BLaER1 treated with 17β-estradiol and CSF1 and Interleukin-3, amounts not matched to agents 10 nM and 100 nM (cell line): ENCODE measurements around the gene MAP4K3.
A peak's percentile ranks its signal among the peaks of the same experiment; 100 is the strongest.
"Not testable (repeated sequence)": the region's sequence is repeated elsewhere in the genome, so short reads cannot be mapped to it uniquely, and the experiment has no call there.

ENCODE experiments used
- H3K27ac ChIP-seq, 11 experiments: shearing (Covaris generic); formaldehyde crosslinking; 2 replicates each; pipeline ENCODE4 v1.8.1; 2022
- H3K27me3 ChIP-seq, 11 experiments: shearing (Covaris generic); formaldehyde crosslinking; 2 replicates each; pipeline ENCODE4 v1.8.1; 2022
- H3K36me3 ChIP-seq, 11 experiments: shearing (Covaris generic); formaldehyde crosslinking; 2 replicates each; pipeline ENCODE4 v1.8.1; 2022
- H3K4me1 ChIP-seq, 10 experiments: shearing (Covaris generic); formaldehyde crosslinking; 2 replicates each; pipeline ENCODE4 v1.8.1; 2022
- H3K4me2 ChIP-seq, 11 experiments: shearing (Covaris generic); formaldehyde crosslinking; 2 replicates each; pipeline ENCODE4 v1.8.1; 2022
- H3K4me3 ChIP-seq, 10 experiments: shearing (Covaris generic); formaldehyde crosslinking; 2 replicates each; pipeline ENCODE4 v1.8.1; 2022
- H3K9ac ChIP-seq, 11 experiments: shearing (Covaris generic); formaldehyde crosslinking; 2 replicates each; pipeline ENCODE4 v1.8.1; 2022
- H3K9me3 ChIP-seq, 11 experiments: shearing (Covaris generic); formaldehyde crosslinking; replicated peaks in 1 of 11; 2 replicates each; pipeline ENCODE4 v1.8.1; 2022
- H4K20me1 ChIP-seq, 11 experiments: shearing (Covaris generic); formaldehyde crosslinking; 2 replicates each; pipeline ENCODE4 v1.8.1; 2022
- Cebpa-rat ChIP-seq, 11 experiments: shearing (Covaris generic); IDR thresholded peaks; 2 replicates each; pipeline ENCODE4 v1.8.1; 2022

Gene MAP4K3

DNA sequence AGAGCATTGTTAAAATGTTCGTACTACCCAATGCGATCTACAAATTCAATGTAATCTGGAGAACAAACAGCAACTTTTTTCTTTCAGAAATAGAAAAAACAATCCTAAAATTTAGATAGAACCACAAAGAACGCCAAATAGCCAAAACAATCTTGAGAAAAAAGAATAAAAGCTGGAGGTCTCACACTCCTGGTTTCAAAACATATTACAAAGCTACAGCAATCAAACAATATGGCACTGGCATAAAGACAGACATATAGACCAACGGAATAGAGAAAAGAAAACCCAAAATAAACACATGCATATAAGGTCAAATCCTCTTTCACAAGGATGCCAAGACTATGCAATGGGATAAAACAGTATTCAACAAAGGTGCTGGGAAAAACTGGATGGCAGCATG, 74.5 kb downstream of the MAP4K3 start:
- H4K20me1 ChIP-seq, result no peaks in the 10 kb centered on the region
- H3K9me3 ChIP-seq, result peaks cover 62 to 86% (median 76%) of the 10 kb centered on the region in 11 experiments
- no peaks in the 10 kb centered on the region for H3K4me1 ChIP-seq
- no peak for TF ChIP-seq Cebpa-rat (IDR thresholded peaks at IDR 0.05)
- H3K36me3 ChIP-seq, result peaks cover 35 to 67% (median 55%) of the 10 kb centered on the region in 11 experiments
- H3K4me3 ChIP-seq, result no peak overlapping the region
- no peak overlapping the region for H3K27ac ChIP-seq
- H3K4me2 ChIP-seq, result no peak overlapping the region
- H3K9ac ChIP-seq, result no peak overlapping the region
- H3K27me3 ChIP-seq, result no peaks in the 10 kb centered on the region

DNA sequence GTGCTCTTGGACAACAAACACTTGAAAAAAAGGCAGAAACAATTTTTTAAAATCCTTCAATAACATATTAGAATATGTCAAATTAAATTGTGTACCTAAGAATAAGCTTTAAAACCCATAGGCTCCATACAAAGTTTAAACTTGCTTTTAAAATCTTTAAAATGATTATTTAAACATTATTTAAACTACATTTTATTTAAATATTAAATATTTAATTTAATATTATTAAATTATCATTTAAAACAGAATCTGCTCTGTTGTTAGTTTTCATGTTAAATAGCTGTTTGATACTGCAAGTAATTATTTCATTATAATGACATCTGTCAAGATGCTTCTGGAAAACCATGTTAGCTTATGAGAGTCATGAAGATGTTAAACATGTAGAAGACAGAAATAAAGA, 75.6 kb downstream of the MAP4K3 start:
- no peak overlapping the region for H3K4me2 ChIP-seq
- TF ChIP-seq Cebpa-rat (IDR thresholded peaks at IDR 0.05), result no peak
- H3K4me1 ChIP-seq, result peaks cover 0 to 7% (median 0%) of the 10 kb centered on the region in 10 experiments; a peak in 2 of 20 replicates
- no peak overlapping the region for H3K4me3 ChIP-seq
- no peaks in the 10 kb centered on the region; a peak in 1 of 22 replicates for H4K20me1 ChIP-seq
- H3K27ac ChIP-seq, result no peak overlapping the region
- H3K9ac ChIP-seq, result no peak overlapping the region
- H3K27me3 ChIP-seq, result no peaks in the 10 kb centered on the region
- peaks cover 35 to 60% (median 53%) of the 10 kb centered on the region in 11 experiments for H3K36me3 ChIP-seq
- H3K9me3 ChIP-seq, result peaks cover 62 to 86% (median 75%) of the 10 kb centered on the region in 11 experiments

DNA sequence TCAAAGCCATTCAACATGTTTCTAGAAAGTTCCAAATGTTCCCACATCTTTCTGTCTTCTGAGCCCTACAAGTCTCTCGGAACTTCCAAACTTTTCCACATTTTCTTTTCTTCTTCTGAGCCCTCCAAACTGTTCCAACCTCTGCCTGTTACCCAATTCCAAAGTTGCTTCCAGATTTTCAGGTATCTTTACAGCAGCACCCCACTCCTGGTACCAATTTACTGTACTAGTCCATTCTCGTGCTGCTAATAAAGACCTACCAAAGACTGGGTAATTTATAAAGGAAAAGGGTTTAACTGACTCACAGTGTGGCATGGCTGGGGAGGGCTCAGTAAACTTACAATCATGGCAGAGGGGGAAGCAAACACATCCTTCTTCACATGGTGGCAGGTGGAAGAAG, 76.7 kb downstream of the MAP4K3 start:
- not testable (repeated sequence) for H4K20me1 ChIP-seq, H3K4me2 ChIP-seq, H3K9ac ChIP-seq, H3K27ac ChIP-seq, H3K27me3 ChIP-seq, H3K4me1 ChIP-seq
- Histone ChIP-seq H3K4me3 (peak overlapping the region in 5 of 10 experiments; percentile 3 to 46 (median 34); a peak in 5 of 20 replicates), H3K9me3 (peaks cover 60 to 78% (median 67%) of the 10 kb centered on the region in 11 experiments), H3K36me3 (peaks cover 35 to 63% (median 54%) of the 10 kb centered on the region in 11 experiments)

DNA sequence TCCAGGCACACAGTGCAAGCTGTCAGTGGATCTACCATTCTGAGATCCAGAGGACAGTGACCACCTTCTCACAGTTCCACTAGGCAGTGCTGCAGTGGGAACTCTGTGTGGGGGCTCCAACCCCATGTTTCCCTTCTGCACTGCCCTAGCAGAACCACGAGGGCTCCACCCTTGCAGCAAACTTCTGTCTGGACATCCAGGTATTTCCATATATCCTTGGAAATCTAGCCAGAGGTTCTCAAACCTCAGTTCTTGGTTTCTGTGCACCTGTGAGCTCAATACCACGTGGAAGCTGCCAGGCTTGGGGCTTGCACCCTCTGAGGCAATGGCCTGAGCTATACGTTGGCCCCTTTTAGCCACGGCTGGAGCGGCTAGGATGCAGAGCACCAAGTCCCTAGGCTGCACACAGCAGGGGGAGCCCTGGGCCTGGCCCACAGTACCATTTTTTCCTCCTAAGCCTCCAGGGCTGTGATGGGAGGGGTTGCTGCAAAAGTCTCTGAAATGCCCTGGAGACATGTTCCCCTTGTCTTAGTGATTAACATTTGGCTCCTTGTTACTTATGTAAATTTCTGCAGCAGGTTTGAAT, 77.5 kb downstream of the MAP4K3 start:
- no peak overlapping the region for H3K27ac ChIP-seq
- TF ChIP-seq Cebpa-rat (IDR thresholded peaks at IDR 0.05), result no peak
- H3K4me1 ChIP-seq, result peaks cover 0 to 7% (median 0%) of the 10 kb centered on the region in 10 experiments; a peak in 2 of 20 replicates
- no peaks in the 10 kb centered on the region; a peak in 1 of 22 replicates for H4K20me1 ChIP-seq
- no peaks in the 10 kb centered on the region for H3K27me3 ChIP-seq
- H3K9ac ChIP-seq, result no peak overlapping the region
- H3K4me2 ChIP-seq, result no peak overlapping the region
- peak overlapping the region in 7 of 10 experiments; percentile 3 to 46 (median 31); a peak in 9 of 20 replicates for H3K4me3 ChIP-seq
- H3K9me3 ChIP-seq, result peaks cover 52 to 71% (median 61%) of the 10 kb centered on the region in 11 experiments
- peaks cover 43 to 68% (median 60%) of the 10 kb centered on the region in 11 experiments for H3K36me3 ChIP-seq

DNA sequence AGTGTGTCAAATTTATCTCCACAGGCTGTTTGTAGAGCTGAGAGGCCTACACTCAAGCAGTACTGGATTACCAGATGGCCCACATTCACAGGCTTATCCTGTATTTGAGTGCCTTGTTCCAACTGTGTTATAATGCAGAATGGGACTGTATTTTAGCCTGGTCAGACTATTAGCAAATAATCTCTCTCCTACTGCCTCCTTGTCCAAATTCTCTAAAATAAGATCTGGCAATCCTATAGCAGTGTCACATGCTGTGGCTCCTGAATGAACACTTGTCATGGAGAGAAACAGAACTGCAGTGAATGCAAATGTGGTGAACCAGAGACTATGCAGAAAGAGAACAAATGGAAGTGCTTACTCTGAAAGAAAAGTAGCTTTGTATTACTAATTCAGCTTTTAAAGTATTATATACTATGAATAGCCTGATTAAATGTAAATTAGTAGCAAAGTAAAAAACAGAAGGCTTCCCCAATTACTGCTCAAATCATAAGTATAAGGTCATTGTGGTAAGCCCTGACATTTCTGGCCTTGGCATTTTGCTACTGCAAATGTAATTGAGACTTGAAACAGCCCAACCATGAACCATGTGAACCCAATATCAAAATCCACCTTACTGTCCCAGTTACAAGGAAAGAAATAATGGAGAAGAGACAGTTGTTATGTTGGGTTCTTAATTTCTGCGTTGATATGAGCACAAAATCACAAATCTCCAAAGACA, 80.0 kb downstream of the MAP4K3 start:
- Histone ChIP-seq H3K9ac (no peak overlapping the region), H3K9me3 (peaks cover 33 to 47% (median 40%) of the 10 kb centered on the region in 11 experiments), H3K4me3 (no peak overlapping the region), H4K20me1 (no peaks in the 10 kb centered on the region; a peak in 1 of 22 replicates), H3K4me2 (peak overlapping the region in 1 of 11 experiments; percentile 34; a peak in 1 of 22 replicates), H3K4me1 (peaks cover 0 to 7% (median 0%) of the 10 kb centered on the region in 10 experiments; a peak in 2 of 20 replicates), H3K27me3 (no peaks in the 10 kb centered on the region), H3K27ac (peak overlapping the region in 1 of 11 experiments; percentile 11; a peak in 1 of 22 replicates), H3K36me3 (peaks cover 34 to 56% (median 49%) of the 10 kb centered on the region in 11 experiments)
- TF ChIP-seq Cebpa-rat (IDR thresholded peaks at IDR 0.05), result no peak

DNA sequence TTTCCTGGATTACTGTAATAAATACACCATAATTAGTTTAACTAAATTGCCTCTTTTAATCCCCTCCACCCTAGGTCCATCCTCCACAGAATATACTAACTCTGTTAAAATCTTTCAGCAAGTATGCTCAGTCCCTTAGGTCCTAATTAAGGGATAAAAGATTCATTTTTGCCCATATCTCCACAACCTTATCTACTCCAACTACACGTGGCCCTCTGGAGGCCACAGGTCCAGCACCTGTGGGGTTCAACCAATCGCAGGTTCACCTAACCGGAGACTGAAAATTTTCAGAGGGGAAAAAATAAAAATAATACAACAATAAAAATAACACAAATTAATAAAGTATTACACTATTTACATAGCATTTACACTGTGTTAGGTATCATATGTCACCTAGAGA, 86.4 kb downstream of the MAP4K3 start:
- H3K36me3 ChIP-seq, result peaks cover 14 to 25% (median 18%) of the 10 kb centered on the region in 11 experiments; a peak in 21 of 22 replicates
- no peak overlapping the region for H3K4me2 ChIP-seq
- H3K4me3 ChIP-seq, result no peak overlapping the region
- no peak overlapping the region for H3K27ac ChIP-seq
- H3K9ac ChIP-seq, result no peak overlapping the region
- H3K9me3 ChIP-seq, result no peaks in the 10 kb centered on the region
- no peaks in the 10 kb centered on the region for H4K20me1 ChIP-seq
- no peaks in the 10 kb centered on the region for H3K27me3 ChIP-seq
- no peak for TF ChIP-seq Cebpa-rat (IDR thresholded peaks at IDR 0.05)
- H3K4me1 ChIP-seq, result peaks cover 0 to 12% (median 4%) of the 10 kb centered on the region in 10 experiments; a peak in 9 of 20 replicates

DNA sequence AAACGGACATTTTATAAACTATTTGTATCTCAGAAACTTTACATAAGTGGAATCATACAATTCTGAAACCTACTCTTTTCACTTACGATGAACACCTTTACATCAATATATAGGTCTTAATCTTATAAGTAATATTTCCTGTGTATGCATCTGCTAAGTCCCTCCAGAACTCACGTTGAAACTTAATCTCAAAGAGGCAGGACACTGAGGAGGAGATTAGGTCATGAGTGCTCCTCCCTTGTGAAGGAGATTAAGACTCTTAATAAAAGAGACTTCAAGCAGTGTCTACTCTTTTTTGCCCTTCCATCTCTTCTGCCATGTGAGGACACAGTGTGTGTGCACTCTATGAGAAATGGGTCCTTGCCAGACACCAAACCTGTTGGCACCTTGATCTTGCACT, 98.6 kb downstream of the MAP4K3 start:
- no peaks in the 10 kb centered on the region for H3K4me1 ChIP-seq
- H3K36me3 ChIP-seq, result peaks cover 5 to 49% (median 24%) of the 10 kb centered on the region in 11 experiments; a peak in 17 of 22 replicates
- H3K4me2 ChIP-seq, result no peak overlapping the region
- H3K9ac ChIP-seq, result no peak overlapping the region
- no peak overlapping the region for H3K27ac ChIP-seq
- H3K4me3 ChIP-seq, result no peak overlapping the region
- H3K9me3 ChIP-seq, result no peaks in the 10 kb centered on the region
- no peak for TF ChIP-seq Cebpa-rat (IDR thresholded peaks at IDR 0.05)
- H4K20me1 ChIP-seq, result 0 out of 22 replicates have a peak, but pooled peaks cover 0 to 4% (median 0%) of the 10 kb centered on the region in 11 experiments
- no peaks in the 10 kb centered on the region for H3K27me3 ChIP-seq

DNA sequence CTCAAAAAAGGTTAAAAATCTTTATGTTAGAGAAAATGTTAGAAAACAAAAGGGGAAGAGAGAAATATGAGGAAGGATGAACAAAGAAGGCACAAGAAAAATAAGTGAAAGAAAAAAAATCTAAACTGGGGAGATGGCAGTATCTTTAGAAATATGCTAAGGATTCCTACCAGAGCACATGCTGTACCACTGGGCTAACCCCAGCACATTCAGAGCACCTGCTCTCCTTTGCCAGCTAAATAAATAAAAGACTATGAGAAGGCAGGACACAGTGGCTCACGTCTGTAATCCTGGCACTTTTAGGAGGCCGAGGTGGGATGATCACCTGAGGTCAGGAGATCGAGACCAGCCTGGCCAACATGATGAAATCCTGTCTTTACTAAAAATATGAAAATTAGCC, 101.2 kb downstream of the MAP4K3 start:
- H3K9ac ChIP-seq, result no peak overlapping the region
- 0 out of 22 replicates have a peak, but pooled peaks cover 0 to 4% (median 0%) of the 10 kb centered on the region in 11 experiments for H4K20me1 ChIP-seq
- H3K27ac ChIP-seq, result no peak overlapping the region
- H3K4me2 ChIP-seq, result no peak overlapping the region
- H3K27me3 ChIP-seq, result no peaks in the 10 kb centered on the region
- no peak overlapping the region for H3K4me3 ChIP-seq
- no peaks in the 10 kb centered on the region for H3K4me1 ChIP-seq
- no peaks in the 10 kb centered on the region for H3K9me3 ChIP-seq
- peaks cover 5 to 37% (median 24%) of the 10 kb centered on the region in 11 experiments; a peak in 17 of 22 replicates for H3K36me3 ChIP-seq
- no peak for TF ChIP-seq Cebpa-rat (IDR thresholded peaks at IDR 0.05)

DNA sequence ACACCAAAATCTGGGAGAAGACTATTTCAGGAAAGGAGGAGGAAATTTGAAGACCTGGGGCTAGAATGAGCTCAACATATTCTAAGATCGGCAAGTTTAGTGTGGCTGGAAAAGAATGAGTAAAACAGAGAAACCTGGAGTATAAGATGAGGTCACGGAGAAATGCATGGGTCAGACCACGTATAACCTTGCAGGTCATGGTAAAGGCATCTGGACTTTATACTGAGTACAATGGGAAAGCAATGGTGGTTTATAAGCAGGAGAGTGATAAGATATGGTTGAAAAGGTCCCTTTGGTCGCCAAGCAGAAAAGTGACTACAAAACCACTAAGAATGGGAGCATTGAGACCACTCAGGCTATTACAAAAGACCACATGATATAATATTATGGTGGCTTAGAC, 102.1 kb downstream of the MAP4K3 start:
- no peak for TF ChIP-seq Cebpa-rat (IDR thresholded peaks at IDR 0.05)
- Histone ChIP-seq H3K4me3 (no peak overlapping the region), H3K27me3 (no peaks in the 10 kb centered on the region), H4K20me1 (peaks cover 0 to 4% (median 0%) of the 10 kb centered on the region in 11 experiments; a peak in 1 of 22 replicates), H3K4me1 (no peaks in the 10 kb centered on the region), H3K4me2 (no peak overlapping the region), H3K27ac (no peak overlapping the region), H3K9ac (no peak overlapping the region), H3K9me3 (no peaks in the 10 kb centered on the region), H3K36me3 (peaks cover 9 to 47% (median 24%) of the 10 kb centered on the region in 11 experiments; a peak in 18 of 22 replicates)
